ENCODE measurements around the gene NGEF.

GRCh38 chr2:232889876-232890401, 123.1 kb downstream of the NGEF start:
- TF ChIP-seq POLR2A (IDR thresholded peaks at IDR 0.05) (no peak), CTCF (IDR thresholded peaks at IDR 0.05) (no peak)
